HCT116 (cell line): ENCODE measurements around the gene SETX. TPM values are rescaled to one million over a fixed set of nuclear protein-coding genes. Genes with fewer than 3 reads are reported as not detected.

Experiments used
- ATAC-seq: fragments of 200-7000 bp; cut with Tn5 transposase; 2 replicates; pipeline ENCODE4 v1.9.1; 2020; ENCODE audit warnings: mild to moderate bottlenecking, moderate library complexity
- BruUV-seq: library from RNA; stranded (reverse); fragments of 400-500 nt; replicated peaks from 2 replicates; lab custom pipeline; 2021; lab: Mats Ljungman, UMichigan
- CTCF ChIA-PET: fragments of 300-600 bp; sonication (Branson Sonifier 250); formaldehyde crosslinking; loops from one replicate; lab custom pipeline; 2021; ENCODE audit warnings: antibody characterized with exemption; lab: Charles Lee
- POLR2A ChIA-PET: fragments of 300-600, 350-600 bp; sonication (Branson Sonifier 250); formaldehyde crosslinking; loops from one replicate; lab custom pipeline; 2021; ENCODE audit warnings: antibody characterized with exemption; lab: Charles Lee
- RAD21 ChIA-PET, 2 experiments: fragments of 300-600 bp; sonication (Branson Sonifier 250); formaldehyde crosslinking; loops; one replicate each; lab custom pipeline; 2023; ENCODE audit warnings: low total read pairs in 2 of 2; ENCODE audit not compliant: uncharacterized antibody in 2 of 2, unreplicated experiment in 2 of 2, low non-redundant PET in 1 of 2; lab: Charles Lee
- DNase-seq: peaks from one replicate; pipeline ENCODE4 v3.0.0-alpha.2; 2010; ENCODE audit warnings: low read depth, low spot score
- H2AFZ ChIP-seq: fragments of 200-600 bp; shearing (Covaris generic), sonication (generic); 2 replicates; pipeline ENCODE4 v1.6.1; 2017; ENCODE audit warnings: low read depth, mixed run types, mixed read lengths, antibody characterized with exemption, low read length; ENCODE audit not compliant: poor library complexity, severe bottlenecking
- H3K27ac ChIP-seq: 2 replicates; pipeline ENCODE4 v1.5.1; 2012; ENCODE audit warnings: low read depth, low read length
- H3K27me3 ChIP-seq: fragments of 200-600 bp; sonication (generic); 2 replicates; pipeline ENCODE4 v1.6.1; 2016; ENCODE audit warnings: mixed run types, low read length, mixed read lengths; ENCODE audit not compliant: insufficient read depth
- H3K36me3 ChIP-seq, 2 experiments: fragments of 200-500 bp in 1 of 2; fragments of 200-600 bp in 1 of 2; sonication (Bioruptor generic) in 1 of 2; sonication (generic) in 1 of 2; 2 replicates each; pipeline versions ENCODE4 v1.5.1 to v1.6.1; 2014 to 2016; ENCODE audit warnings: low read length in 2 of 2, inconsistent platforms in 1 of 2, mixed read lengths in 1 of 2, mixed run types in 1 of 2; ENCODE audit not compliant: insufficient read depth in 2 of 2, control insufficient read depth in 1 of 2
- H3K4me1 ChIP-seq, 2 experiments: fragments of 200-600 bp in 1 of 2; sonication (generic) in 1 of 2; 2 replicates each; pipeline versions ENCODE4 v1.5.1 to v1.6.1; 2012 to 2017; ENCODE audit warnings: low read length in 2 of 2, inconsistent platforms in 1 of 2, mild to moderate bottlenecking in 1 of 2, mixed read lengths in 1 of 2, mixed run types in 1 of 2, moderate library complexity in 1 of 2; ENCODE audit not compliant: insufficient read depth in 2 of 2, control insufficient read depth in 1 of 2
- H3K4me2 ChIP-seq: fragments of 200-600 bp; sonication (generic); 2 replicates; pipeline ENCODE4 v1.6.1; 2017; ENCODE audit warnings: mixed run types, low read length, mixed read lengths
- H3K4me3 ChIP-seq, 2 experiments: fragments of 200-600 bp in 1 of 2; sonication (generic) in 1 of 2; replicated peaks in 1 of 2; 2 replicates each; pipeline ENCODE4 v1.5.1; 2011 to 2016; ENCODE audit warnings: low read length in 2 of 2, control low read depth in 1 of 2, low read depth in 1 of 2, mild to moderate bottlenecking in 1 of 2, mixed read lengths in 1 of 2, mixed run types in 1 of 2
- H3K79me2 ChIP-seq: fragments of 200-600 bp; sonication (generic); 2 replicates; pipeline ENCODE4 v1.6.1; 2017; ENCODE audit warnings: mild to moderate bottlenecking, mixed run types, low read length, moderate library complexity, mixed read lengths; ENCODE audit not compliant: insufficient read depth
- H3K9ac ChIP-seq: fragments of 200-600 bp; sonication (generic); 2 replicates; pipeline ENCODE4 v1.6.1; 2016; ENCODE audit warnings: low read length, mixed read lengths
- H3K9me2 ChIP-seq: fragments of 200-600 bp; sonication (generic), shearing (Covaris generic); 2 replicates; pipeline ENCODE4 v1.6.1; 2017; ENCODE audit warnings: mixed run types, mild to moderate bottlenecking, moderate library complexity; ENCODE audit not compliant: insufficient read depth
- H3K9me3 ChIP-seq, 2 experiments: fragments of 200-500 bp in 1 of 2; fragments of 200-600 bp in 1 of 2; sonication (Bioruptor generic) in 1 of 2; sonication (generic) in 1 of 2; 2 replicates each; pipeline ENCODE4 v1.6.1; 2014 to 2017; ENCODE audit warnings: low read length in 2 of 2, mixed read lengths in 2 of 2, inconsistent platforms in 1 of 2, low read depth in 1 of 2, mild to moderate bottlenecking in 1 of 2, mixed run types in 1 of 2, moderate library complexity in 1 of 2; ENCODE audit not compliant: control insufficient read depth in 1 of 2, insufficient read depth in 1 of 2
- H4K20me1 ChIP-seq: fragments of 200-600 bp; sonication (generic), shearing (Covaris generic); 2 replicates; pipeline ENCODE4 v1.6.1; 2017; ENCODE audit warnings: mixed run types, mild to moderate bottlenecking, moderate library complexity; ENCODE audit not compliant: insufficient read depth
- CBX3 ChIP-seq: IDR thresholded peaks from 2 replicates; pipeline ENCODE4 v1.6.1; 2012; ENCODE audit warnings: low read depth
- CEBPB ChIP-seq: IDR thresholded peaks from 2 replicates; pipeline ENCODE4 v1.6.1; 2012; ENCODE audit warnings: low read depth
- EGR1 ChIP-seq: IDR thresholded peaks from 2 replicates; pipeline ENCODE4 v1.6.1; 2012; ENCODE audit warnings: low read depth
- ELF1 ChIP-seq: IDR thresholded peaks from 2 replicates; pipeline ENCODE4 v1.6.1; 2012; ENCODE audit warnings: low read depth, borderline replicate concordance
- EZH2 ChIP-seq: fragments of 200-600 bp; sonication (generic); IDR thresholded peaks from 2 replicates; pipeline ENCODE4 v1.6.1; 2017; ENCODE audit warnings: antibody characterized with exemption, mixed run types
- FOSL1 ChIP-seq: IDR thresholded peaks from 2 replicates; pipeline ENCODE4 v1.6.1; 2012; ENCODE audit warnings: low read depth
- JUND ChIP-seq: IDR thresholded peaks from 2 replicates; pipeline ENCODE4 v1.6.1; 2012
- POLR2A ChIP-seq: IDR thresholded peaks from 2 replicates; pipeline ENCODE4 v1.7.0; 2011; ENCODE audit warnings: borderline replicate concordance; ENCODE audit not compliant: insufficient read depth, insufficient read length; ENCODE audit errors: extremely low read depth
- POLR2AphosphoS5 ChIP-seq: IDR thresholded peaks from 2 replicates; pipeline ENCODE4 v1.6.1; 2011; ENCODE audit warnings: mild to moderate bottlenecking, low read depth, low read length, moderate library complexity
- TCF7L2 ChIP-seq: IDR thresholded peaks from 2 replicates; pipeline ENCODE4 v1.7.0; 2011; ENCODE audit warnings: borderline replicate concordance, inconsistent platforms; ENCODE audit not compliant: insufficient read depth, insufficient read length; ENCODE audit errors: extremely low read depth
- ZNF274 ChIP-seq: fragments of 200-500 bp; sonication (Bioruptor generic); IDR thresholded peaks from 2 replicates; pipeline ENCODE4 v1.6.1; 2014; ENCODE audit warnings: mild to moderate bottlenecking, low read depth, low read length, inconsistent platforms
- intact Hi-C: fragments of 100-400 bp; cut with micrococcal nuclease; formaldehyde crosslinking; loops from 2 replicates; pipeline ENCODE4 v1.10.0; 2022
- total RNA-seq: library from RNA; stranded (reverse); gene quantifications from one replicate; pipeline ENCODE4 v1.2.1, GENCODE V29; 2021; ENCODE audit not compliant: unreplicated experiment
- TF ChIP-seq, protein P1 (sequence below), 3 experiments: fragments of 200-600 bp in 1 of 3; sonication (generic) in 1 of 3; IDR thresholded peaks in 2 of 3; conservative IDR thresholded peaks in 1 of 3; 2 replicates each; pipeline ENCODE4 v1.5.1; 2012 to 2017; ENCODE audit warnings: low read depth in 2 of 3, low read length in 2 of 3, antibody characterized with exemption in 1 of 3, borderline replicate concordance in 1 of 3, control low read depth in 1 of 3, mild to moderate bottlenecking in 1 of 3, mixed read lengths in 1 of 3, mixed run types in 1 of 3, moderate library complexity in 1 of 3; ENCODE audit not compliant: insufficient read depth in 1 of 3
- TF ChIP-seq, protein P2 (sequence below): IDR thresholded peaks from 2 replicates; pipeline ENCODE4 v1.6.1; 2012
- TF ChIP-seq, protein P3 (sequence below): IDR thresholded peaks from 2 replicates; pipeline ENCODE4 v1.6.1; 2012
- TF ChIP-seq, protein P4 (sequence below): IDR thresholded peaks from 2 replicates; pipeline ENCODE4 v1.6.1; 2012; ENCODE audit warnings: low read depth

Gene SETX
- total RNA-seq, 1 experiment from 2014 or later, result 38.5 TPM

DNA sequence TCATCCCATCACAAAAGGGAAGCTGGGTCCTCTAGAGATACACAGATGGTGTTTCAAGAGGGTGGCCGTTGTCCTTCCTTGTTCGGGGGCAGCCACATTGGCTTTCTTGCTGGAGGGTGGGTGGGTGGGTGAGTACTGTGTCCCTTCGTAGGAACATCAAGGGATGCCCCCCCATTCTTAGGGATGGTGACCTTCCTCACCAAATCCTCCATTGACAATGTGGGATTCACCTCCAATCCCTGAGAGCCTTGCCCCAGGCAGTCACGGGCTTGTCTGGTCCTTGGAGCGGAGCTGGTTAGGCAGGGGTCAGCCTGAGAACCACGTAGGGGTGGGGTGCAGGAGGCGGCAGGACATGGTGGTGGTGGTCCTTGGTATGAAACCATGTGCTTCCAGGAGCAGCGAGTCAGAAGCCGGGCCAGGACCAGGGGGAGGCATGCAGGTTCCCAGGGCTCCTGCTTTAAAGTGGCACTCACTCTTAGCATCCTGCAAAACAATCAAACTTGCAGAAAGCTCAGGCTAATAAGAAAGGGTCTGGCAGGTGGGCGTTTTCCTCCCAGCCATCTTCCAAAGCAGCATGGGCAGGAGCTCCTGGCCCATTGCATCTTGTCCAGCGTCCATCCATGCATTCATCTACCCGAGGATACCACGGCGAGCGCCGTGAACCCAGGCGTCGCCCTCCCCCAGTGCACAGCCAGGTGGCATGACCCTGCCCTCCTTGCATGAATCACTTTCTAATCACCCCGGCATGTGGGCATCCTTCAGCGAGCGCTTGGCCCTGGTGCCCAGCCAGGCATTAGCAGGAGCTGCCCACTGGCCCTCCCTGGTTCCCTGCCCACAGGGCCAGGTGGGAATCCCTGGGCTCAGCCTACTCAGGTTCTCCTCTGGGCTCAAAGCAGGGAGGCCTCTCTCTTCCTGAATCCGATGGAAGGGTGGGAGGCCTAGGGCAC, 116.5 kb downstream of the SETX start (continued):
- TF ChIP-seq ZNF274 (no peak), EZH2 (no peak), POLR2AphosphoS5 (no peak), CEBPB (no peak), ELF1 (no peak)
- TF ChIP-seq, protein P1, sequence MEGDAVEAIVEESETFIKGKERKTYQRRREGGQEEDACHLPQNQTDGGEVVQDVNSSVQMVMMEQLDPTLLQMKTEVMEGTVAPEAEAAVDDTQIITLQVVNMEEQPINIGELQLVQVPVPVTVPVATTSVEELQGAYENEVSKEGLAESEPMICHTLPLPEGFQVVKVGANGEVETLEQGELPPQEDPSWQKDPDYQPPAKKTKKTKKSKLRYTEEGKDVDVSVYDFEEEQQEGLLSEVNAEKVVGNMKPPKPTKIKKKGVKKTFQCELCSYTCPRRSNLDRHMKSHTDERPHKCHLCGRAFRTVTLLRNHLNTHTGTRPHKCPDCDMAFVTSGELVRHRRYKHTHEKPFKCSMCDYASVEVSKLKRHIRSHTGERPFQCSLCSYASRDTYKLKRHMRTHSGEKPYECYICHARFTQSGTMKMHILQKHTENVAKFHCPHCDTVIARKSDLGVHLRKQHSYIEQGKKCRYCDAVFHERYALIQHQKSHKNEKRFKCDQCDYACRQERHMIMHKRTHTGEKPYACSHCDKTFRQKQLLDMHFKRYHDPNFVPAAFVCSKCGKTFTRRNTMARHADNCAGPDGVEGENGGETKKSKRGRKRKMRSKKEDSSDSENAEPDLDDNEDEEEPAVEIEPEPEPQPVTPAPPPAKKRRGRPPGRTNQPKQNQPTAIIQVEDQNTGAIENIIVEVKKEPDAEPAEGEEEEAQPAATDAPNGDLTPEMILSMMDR (IDR thresholded peaks at IDR 0.05 in 2 of 3, conservative IDR thresholded peaks at IDR 0.05 in 1 of 3; ENCODE audit: borderline replicate concordance in 1 of 3, insufficient read depth in 1 of 3, low read depth in 2 of 3, low read length in 2 of 3), result no peak
- TF ChIP-seq, protein P2, sequence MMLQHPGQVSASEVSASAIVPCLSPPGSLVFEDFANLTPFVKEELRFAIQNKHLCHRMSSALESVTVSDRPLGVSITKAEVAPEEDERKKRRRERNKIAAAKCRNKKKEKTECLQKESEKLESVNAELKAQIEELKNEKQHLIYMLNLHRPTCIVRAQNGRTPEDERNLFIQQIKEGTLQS, result no peak
- TF ChIP-seq, all 23 proteins: peak for 0

DNA sequence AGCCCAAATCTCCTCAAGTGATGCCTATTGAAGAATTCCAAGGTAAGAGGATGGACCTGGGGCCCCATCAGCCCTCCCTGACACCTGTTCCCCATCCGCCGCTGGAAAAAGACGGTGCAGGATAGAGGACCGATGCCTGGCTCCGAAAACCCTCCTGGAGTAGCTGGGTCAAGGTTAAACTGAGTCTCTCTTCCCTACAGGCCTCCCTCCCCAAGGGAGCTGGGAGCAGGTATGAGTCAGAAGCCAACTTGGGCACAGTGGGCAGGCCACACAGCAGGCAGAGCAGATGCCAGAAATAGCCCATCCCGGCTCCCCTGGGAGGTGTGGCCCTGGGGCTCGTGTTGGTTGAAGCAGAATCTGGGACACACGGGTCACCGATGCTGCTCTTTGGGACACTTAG, 117.3 kb downstream of the SETX start:
- Histone ChIP-seq H3K9ac (no peak overlapping the region), H3K9me2 (no peaks in the 10 kb centered on the region), H3K27ac (no peak overlapping the region), H3K9me3 (no peaks in the 10 kb centered on the region), H3K36me3 (no peaks in the 10 kb centered on the region), H3K4me2 (peak overlapping the region; percentile 32; the same call in 1 of the 2 replicates), H3K79me2 (no peaks in the 10 kb centered on the region), H3K4me1 (peaks cover 10 to 31% of the 10 kb centered on the region in 2 experiments), H4K20me1 (no peaks in the 10 kb centered on the region), H3K27me3 (no peaks in the 10 kb centered on the region), H2AFZ (no peak overlapping the region), H3K4me3 (no peak overlapping the region)
- CTCF ChIA-PET, result interaction anchor here (0.7 to 7.5 kb wide), 5 partner anchors 68 to 479 kb away, joined by 3 to 154 read pairs (median 7); no protein-coding TSS in a partner anchor
- POLR2A ChIA-PET, result no interaction called here
- intact Hi-C loops, result loop anchor here (2.0 kb wide), 1 partner anchor 483 kb away; no protein-coding TSS in a partner anchor
- no TSS peak for BruUV-seq
- RAD21 ChIA-PET, result interaction anchor here in 1 of 2 experiments (1.6 kb wide), 1 partner anchor 475 kb away, joined by 4 read pairs; no protein-coding TSS in a partner anchor
- no peak for DNase-seq
- no peak for ATAC-seq
- TF ChIP-seq CBX3 (no peak), EZH2 (no peak), POLR2A (no peak), ZNF274 (no peak), EGR1 (no peak), POLR2AphosphoS5 (no peak), FOSL1 (no peak), JUND (no peak), TCF7L2 (no peak)
- TF ChIP-seq, protein P3, sequence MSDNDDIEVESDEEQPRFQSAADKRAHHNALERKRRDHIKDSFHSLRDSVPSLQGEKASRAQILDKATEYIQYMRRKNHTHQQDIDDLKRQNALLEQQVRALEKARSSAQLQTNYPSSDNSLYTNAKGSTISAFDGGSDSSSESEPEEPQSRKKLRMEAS, result no peak
- TF ChIP-seq, protein P2, result no peak
- TF ChIP-seq, protein P4, sequence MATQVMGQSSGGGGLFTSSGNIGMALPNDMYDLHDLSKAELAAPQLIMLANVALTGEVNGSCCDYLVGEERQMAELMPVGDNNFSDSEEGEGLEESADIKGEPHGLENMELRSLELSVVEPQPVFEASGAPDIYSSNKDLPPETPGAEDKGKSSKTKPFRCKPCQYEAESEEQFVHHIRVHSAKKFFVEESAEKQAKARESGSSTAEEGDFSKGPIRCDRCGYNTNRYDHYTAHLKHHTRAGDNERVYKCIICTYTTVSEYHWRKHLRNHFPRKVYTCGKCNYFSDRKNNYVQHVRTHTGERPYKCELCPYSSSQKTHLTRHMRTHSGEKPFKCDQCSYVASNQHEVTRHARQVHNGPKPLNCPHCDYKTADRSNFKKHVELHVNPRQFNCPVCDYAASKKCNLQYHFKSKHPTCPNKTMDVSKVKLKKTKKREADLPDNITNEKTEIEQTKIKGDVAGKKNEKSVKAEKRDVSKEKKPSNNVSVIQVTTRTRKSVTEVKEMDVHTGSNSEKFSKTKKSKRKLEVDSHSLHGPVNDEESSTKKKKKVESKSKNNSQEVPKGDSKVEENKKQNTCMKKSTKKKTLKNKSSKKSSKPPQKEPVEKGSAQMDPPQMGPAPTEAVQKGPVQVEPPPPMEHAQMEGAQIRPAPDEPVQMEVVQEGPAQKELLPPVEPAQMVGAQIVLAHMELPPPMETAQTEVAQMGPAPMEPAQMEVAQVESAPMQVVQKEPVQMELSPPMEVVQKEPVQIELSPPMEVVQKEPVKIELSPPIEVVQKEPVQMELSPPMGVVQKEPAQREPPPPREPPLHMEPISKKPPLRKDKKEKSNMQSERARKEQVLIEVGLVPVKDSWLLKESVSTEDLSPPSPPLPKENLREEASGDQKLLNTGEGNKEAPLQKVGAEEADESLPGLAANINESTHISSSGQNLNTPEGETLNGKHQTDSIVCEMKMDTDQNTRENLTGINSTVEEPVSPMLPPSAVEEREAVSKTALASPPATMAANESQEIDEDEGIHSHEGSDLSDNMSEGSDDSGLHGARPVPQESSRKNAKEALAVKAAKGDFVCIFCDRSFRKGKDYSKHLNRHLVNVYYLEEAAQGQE, result no peak
